ENCODE data around the gene SUMF1. TPM values are rescaled to one million over a fixed set of nuclear protein-coding genes. Genes with fewer than 3 reads are reported as not detected.
A peak's percentile ranks its signal among the peaks of the same experiment; 100 is the strongest.

SUMF1 gene
- polyA plus RNA-seq, 3 donors = 25.7 to 80.4 (median 74.2) TPM

- Histone ChIP-seq H3K4me2 (replicated peaks; ENCODE audit: extremely low read depth, low read length, poor library complexity, severe bottlenecking) (peak overlapping the region; percentile 71), H3K27me3 (ENCODE audit: control insufficient read depth in 2 of 2, insufficient read depth in 2 of 2, low read length in 2 of 2) (no peaks in the 10 kb centered on the region), H3K9ac (ENCODE audit: insufficient read depth, low read length, poor library complexity, severe bottlenecking) (peak overlapping the region; percentile 25), H3K4me1 (ENCODE audit: control insufficient read depth in 1 of 2, insufficient read depth in 2 of 2, low read length in 2 of 2) (peaks cover 55 to 57% of the 10 kb centered on the region in 2 donors), H3K27ac (ENCODE audit: low read depth in 1 of 2, low read length in 2 of 2) (peak overlapping the region; percentile 67 to 72), H3K4me3 (replicated peaks in 1 of 3; ENCODE audit: low read depth in 2 of 3, low read length in 3 of 3) (peak overlapping the region; percentile 32 to 67 (median 47)), H3K79me2 (ENCODE audit: insufficient read depth, low read length) (peaks cover 60% of the 10 kb centered on the region), H3K36me3 (replicated peaks in 1 of 2; ENCODE audit: control insufficient read depth in 1 of 2, insufficient read depth in 2 of 2, low read length in 2 of 2) (peaks cover 14 to 33% of the 10 kb centered on the region in 2 donors), H4K20me1 (ENCODE audit: insufficient read depth, low read length) (no peaks in the 10 kb centered on the region), H3K9me3 (replicated peaks in 1 of 2; ENCODE audit: control insufficient read depth in 1 of 2, insufficient read depth in 1 of 2, low read length in 2 of 2) (no peaks in the 10 kb centered on the region), H2AFZ (ENCODE audit: insufficient read depth, low read depth, low read length, poor library complexity, severe bottlenecking) (peak overlapping the region; percentile 29)
- peaks cover 0 to 2% (median 0%) of the 10 kb centered on the region in 7 donors for H3K9me3 Mint-ChIP-seq
- peak overlapping the region; percentile 77 to 82 for H3K4me3 Mint-ChIP-seq
- peak overlapping the region; percentile 66 to 90 (median 78) for H3K27ac Mint-ChIP-seq
- peaks cover 59% of the 10 kb centered on the region for H3K4me1 Mint-ChIP-seq
- WGBS (ENCODE audit: insufficient coverage) = 15% methylated on average over 6 of the region's 14 CpGs
- H3K36me3 Mint-ChIP-seq = peaks cover 35 to 37% of the 10 kb centered on the region in 2 donors
- DNase-seq = peak in 2 of 3 donors; percentile 49 to 62
- H3K27me3 Mint-ChIP-seq (ENCODE audit: low read depth in 3 of 3) = peaks cover 0 to 2% (median 0%) of the 10 kb centered on the region in 3 donors
- TF ChIP-seq, protein P1, sequence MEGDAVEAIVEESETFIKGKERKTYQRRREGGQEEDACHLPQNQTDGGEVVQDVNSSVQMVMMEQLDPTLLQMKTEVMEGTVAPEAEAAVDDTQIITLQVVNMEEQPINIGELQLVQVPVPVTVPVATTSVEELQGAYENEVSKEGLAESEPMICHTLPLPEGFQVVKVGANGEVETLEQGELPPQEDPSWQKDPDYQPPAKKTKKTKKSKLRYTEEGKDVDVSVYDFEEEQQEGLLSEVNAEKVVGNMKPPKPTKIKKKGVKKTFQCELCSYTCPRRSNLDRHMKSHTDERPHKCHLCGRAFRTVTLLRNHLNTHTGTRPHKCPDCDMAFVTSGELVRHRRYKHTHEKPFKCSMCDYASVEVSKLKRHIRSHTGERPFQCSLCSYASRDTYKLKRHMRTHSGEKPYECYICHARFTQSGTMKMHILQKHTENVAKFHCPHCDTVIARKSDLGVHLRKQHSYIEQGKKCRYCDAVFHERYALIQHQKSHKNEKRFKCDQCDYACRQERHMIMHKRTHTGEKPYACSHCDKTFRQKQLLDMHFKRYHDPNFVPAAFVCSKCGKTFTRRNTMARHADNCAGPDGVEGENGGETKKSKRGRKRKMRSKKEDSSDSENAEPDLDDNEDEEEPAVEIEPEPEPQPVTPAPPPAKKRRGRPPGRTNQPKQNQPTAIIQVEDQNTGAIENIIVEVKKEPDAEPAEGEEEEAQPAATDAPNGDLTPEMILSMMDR (IDR thresholded peaks at IDR 0.05) = no peak
- intact Hi-C loops (cut with micrococcal nuclease) = no loop called here
Observed at GRCh38 chr3:4504340-4505261, 37.5 kb upstream of the SUMF1 start.

GRCh38 chr3:4503050-4503449 lies 36.0 kb upstream of the SUMF1 start:
- H3K4me1 Mint-ChIP-seq = peaks cover 59% of the 10 kb centered on the region
- H3K36me3 ChIP-seq (replicated peaks in 1 of 2; ENCODE audit: control insufficient read depth in 1 of 2, insufficient read depth in 2 of 2, low read length in 2 of 2) = peaks cover 16 to 36% of the 10 kb centered on the region in 2 donors
- H3K9ac ChIP-seq (ENCODE audit: insufficient read depth, low read length, poor library complexity, severe bottlenecking) = no peak overlapping the region
- H3K4me3 Mint-ChIP-seq = no peak overlapping the region
- H2AFZ ChIP-seq (ENCODE audit: insufficient read depth, low read depth, low read length, poor library complexity, severe bottlenecking) = no peak overlapping the region
- H3K4me1 ChIP-seq (ENCODE audit: control insufficient read depth in 1 of 2, insufficient read depth in 2 of 2, low read length in 2 of 2) = peaks cover 54 to 56% of the 10 kb centered on the region in 2 donors
- H3K27ac ChIP-seq (ENCODE audit: low read depth in 1 of 2, low read length in 2 of 2) = peak overlapping the region in 1 of 2 donors; percentile 72
- TF ChIP-seq, protein P1 (IDR thresholded peaks at IDR 0.05) = no peak
- peaks cover 0 to 2% (median 0%) of the 10 kb centered on the region in 7 donors for H3K9me3 Mint-ChIP-seq
- H3K27ac Mint-ChIP-seq = peak overlapping the region in 2 of 7 donors; percentile 30 to 85
- peak in 2 of 3 donors; percentile 34 to 50 for DNase-seq
- no peaks in the 10 kb centered on the region for H3K9me3 ChIP-seq (replicated peaks in 1 of 2; ENCODE audit: control insufficient read depth in 1 of 2, insufficient read depth in 1 of 2, low read length in 2 of 2)
- H3K27me3 ChIP-seq (ENCODE audit: control insufficient read depth in 2 of 2, insufficient read depth in 2 of 2, low read length in 2 of 2) = no peaks in the 10 kb centered on the region
- H4K20me1 ChIP-seq (ENCODE audit: insufficient read depth, low read length) = no peaks in the 10 kb centered on the region
- peaks cover 0 to 2% (median 0%) of the 10 kb centered on the region in 3 donors for H3K27me3 Mint-ChIP-seq (ENCODE audit: low read depth in 3 of 3)
- no peak overlapping the region for H3K4me2 ChIP-seq (replicated peaks; ENCODE audit: extremely low read depth, low read length, poor library complexity, severe bottlenecking)
- WGBS (ENCODE audit: insufficient coverage) = 20% methylated on average over 2 of the region's 5 CpGs
- peaks cover 34 to 36% of the 10 kb centered on the region in 2 donors for H3K36me3 Mint-ChIP-seq
- H3K4me3 ChIP-seq (replicated peaks in 1 of 3; ENCODE audit: low read depth in 2 of 3, low read length in 3 of 3) = no peak overlapping the region
- peaks cover 58% of the 10 kb centered on the region for H3K79me2 ChIP-seq (ENCODE audit: insufficient read depth, low read length)
- intact Hi-C loops (cut with micrococcal nuclease) = no loop called here
